MCF 10A (cell line): ENCODE measurements around the gene CACNG5. TPM values are rescaled to one million over a fixed set of nuclear protein-coding genes. Genes with fewer than 3 reads are reported as not detected.

ENCODE experiments used
- BruUV-seq: library from RNA; stranded (reverse); fragments of 400-500 nt; replicated peaks from 2 replicates; lab custom pipeline; 2021; lab: Mats Ljungman, UMichigan
- CTCF ChIA-PET: fragments of 300-600 bp; sonication (Branson Sonifier 250); formaldehyde crosslinking; extraction: SDS; loops from one replicate; lab custom pipeline; 2021; ENCODE audit warnings: antibody characterized with exemption, inconsistent platforms; lab: Yijun Ruan, JAX
- POLR2A ChIA-PET: fragments of 300-600, 350-650 bp; sonication (Branson Sonifier 250); formaldehyde crosslinking; extraction: SDS; loops from one replicate; lab custom pipeline; 2020; ENCODE audit warnings: antibody characterized with exemption, inconsistent platforms; lab: Yijun Ruan, JAX
- DNase-seq: peaks from one replicate; pipeline ENCODE4 v3.0.0-alpha.2; 2018; ENCODE audit not compliant: unreplicated experiment
- H3K27ac Mint-ChIP-seq: one replicate; pipeline ENCODE4 v1.8.0; 2022; ENCODE audit warnings: mild to moderate bottlenecking, low read depth, mixed read lengths; ENCODE audit not compliant: unreplicated experiment
- H3K27me3 Mint-ChIP-seq: one replicate; pipeline ENCODE4 v1.8.0; 2022; ENCODE audit warnings: mixed read lengths; ENCODE audit not compliant: insufficient read depth, unreplicated experiment
- H3K36me3 Mint-ChIP-seq: one replicate; pipeline ENCODE4 v1.8.0; 2022; ENCODE audit warnings: mild to moderate bottlenecking, moderate library complexity, mixed read lengths; ENCODE audit not compliant: insufficient read depth, unreplicated experiment
- H3K4me1 Mint-ChIP-seq: one replicate; pipeline ENCODE4 v1.8.0; 2022; ENCODE audit warnings: mixed read lengths; ENCODE audit not compliant: insufficient read depth, unreplicated experiment
- H3K4me3 Mint-ChIP-seq: one replicate; pipeline ENCODE4 v1.8.0; 2022; ENCODE audit warnings: mild to moderate bottlenecking, moderate library complexity, mixed read lengths; ENCODE audit not compliant: unreplicated experiment
- H3K9me3 Mint-ChIP-seq: one replicate; pipeline ENCODE4 v1.8.0; 2022; ENCODE audit warnings: mixed read lengths; ENCODE audit not compliant: unreplicated experiment
- intact Hi-C: fragments of 100-400 bp; cut with micrococcal nuclease; formaldehyde crosslinking; loops from 2 replicates; pipeline ENCODE4 v1.14.1; 2022
- total RNA-seq: library from RNA; stranded (reverse); gene quantifications from 2 replicates; pipeline ENCODE4 v1.2.3, GENCODE V29; 2022
- TF ChIP-seq, protein P1 (sequence below): fragments of 200-600 bp; IDR thresholded peaks from one replicate; pipeline ENCODE4 v1.8.0; 2022; ENCODE audit warnings: antibody characterized with exemption, mild to moderate bottlenecking; ENCODE audit not compliant: unreplicated experiment

CACNG5 gene
- total RNA-seq, 1 experiment from 2014 or later, result not detected

DNA sequence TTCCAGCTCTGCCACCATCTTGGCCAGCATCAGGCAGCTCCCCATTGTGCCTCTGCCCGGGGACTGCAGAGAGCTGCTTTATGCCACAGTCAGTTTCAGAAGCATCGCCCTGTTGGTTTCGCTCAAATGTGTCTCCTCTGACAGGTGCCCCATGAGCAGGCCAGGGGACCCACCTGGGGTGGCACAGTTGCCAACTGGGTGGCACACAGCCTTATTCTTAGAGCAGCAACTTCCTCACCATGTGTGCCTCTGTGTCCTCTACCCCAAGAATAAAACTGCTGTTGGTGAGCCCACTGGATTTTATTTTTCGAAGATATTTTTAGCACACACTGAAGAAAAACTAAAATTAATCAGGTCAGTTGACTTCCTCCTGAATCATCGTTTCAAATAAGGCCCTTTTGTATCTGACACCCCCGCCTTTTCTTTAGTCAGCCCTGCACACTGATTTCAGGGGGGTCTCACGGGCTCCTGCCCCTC lies 44.9 kb upstream of the CACNG5 start:
- H3K36me3 Mint-ChIP-seq, result peaks cover 19% of the 10 kb centered on the region
- no peak overlapping the region for H3K4me3 Mint-ChIP-seq
- no peaks in the 10 kb centered on the region for H3K4me1 Mint-ChIP-seq
- H3K27ac Mint-ChIP-seq, result no peak overlapping the region
- DNase-seq, result no peak
- H3K27me3 Mint-ChIP-seq, result no peaks in the 10 kb centered on the region
- ChIA-PET CTCF (no interaction called here), POLR2A (no interaction called here)
- no TSS peak for BruUV-seq
- TF ChIP-seq, protein P1, sequence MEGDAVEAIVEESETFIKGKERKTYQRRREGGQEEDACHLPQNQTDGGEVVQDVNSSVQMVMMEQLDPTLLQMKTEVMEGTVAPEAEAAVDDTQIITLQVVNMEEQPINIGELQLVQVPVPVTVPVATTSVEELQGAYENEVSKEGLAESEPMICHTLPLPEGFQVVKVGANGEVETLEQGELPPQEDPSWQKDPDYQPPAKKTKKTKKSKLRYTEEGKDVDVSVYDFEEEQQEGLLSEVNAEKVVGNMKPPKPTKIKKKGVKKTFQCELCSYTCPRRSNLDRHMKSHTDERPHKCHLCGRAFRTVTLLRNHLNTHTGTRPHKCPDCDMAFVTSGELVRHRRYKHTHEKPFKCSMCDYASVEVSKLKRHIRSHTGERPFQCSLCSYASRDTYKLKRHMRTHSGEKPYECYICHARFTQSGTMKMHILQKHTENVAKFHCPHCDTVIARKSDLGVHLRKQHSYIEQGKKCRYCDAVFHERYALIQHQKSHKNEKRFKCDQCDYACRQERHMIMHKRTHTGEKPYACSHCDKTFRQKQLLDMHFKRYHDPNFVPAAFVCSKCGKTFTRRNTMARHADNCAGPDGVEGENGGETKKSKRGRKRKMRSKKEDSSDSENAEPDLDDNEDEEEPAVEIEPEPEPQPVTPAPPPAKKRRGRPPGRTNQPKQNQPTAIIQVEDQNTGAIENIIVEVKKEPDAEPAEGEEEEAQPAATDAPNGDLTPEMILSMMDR, result no peak
- no peaks in the 10 kb centered on the region for H3K9me3 Mint-ChIP-seq
- intact Hi-C loops, result no loop called here

DNA sequence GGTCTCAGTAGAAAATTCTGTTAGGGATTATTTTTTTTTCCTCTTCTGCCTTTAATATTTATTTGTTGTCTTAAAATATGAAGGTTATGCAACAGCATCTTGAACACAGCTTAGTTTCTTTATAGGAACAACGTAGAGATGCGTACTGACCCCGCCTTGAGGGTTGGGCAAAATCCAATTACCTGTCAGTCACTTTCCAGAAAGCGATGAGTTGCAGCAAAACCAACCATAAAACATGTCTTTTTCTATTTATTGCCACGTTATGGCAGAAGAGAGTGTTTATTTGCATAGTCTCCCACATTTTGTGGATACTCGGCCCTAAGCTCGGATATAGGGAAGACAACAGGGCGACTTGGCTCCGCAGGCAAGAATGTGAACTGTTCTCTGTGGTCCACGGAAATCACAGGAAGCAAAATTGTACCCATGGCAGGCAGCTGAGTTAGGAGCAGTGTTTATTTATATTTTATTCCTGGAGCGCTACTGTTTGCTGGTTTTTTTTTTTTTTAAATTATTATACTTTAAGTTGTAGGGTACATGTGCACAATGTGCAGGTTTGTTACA lies 44.3 kb upstream of the CACNG5 start:
- no TSS peak for BruUV-seq
- peaks cover 19% of the 10 kb centered on the region for H3K36me3 Mint-ChIP-seq
- no peak overlapping the region for H3K27ac Mint-ChIP-seq
- TF ChIP-seq, protein P1, result no peak
- no peak for DNase-seq
- ChIA-PET CTCF (no interaction called here), POLR2A (no interaction called here)
- H3K9me3 Mint-ChIP-seq, result no peaks in the 10 kb centered on the region
- no peak overlapping the region for H3K4me3 Mint-ChIP-seq
- intact Hi-C loops, result no loop called here
- H3K27me3 Mint-ChIP-seq, result no peaks in the 10 kb centered on the region
- H3K4me1 Mint-ChIP-seq, result no peaks in the 10 kb centered on the region

DNA sequence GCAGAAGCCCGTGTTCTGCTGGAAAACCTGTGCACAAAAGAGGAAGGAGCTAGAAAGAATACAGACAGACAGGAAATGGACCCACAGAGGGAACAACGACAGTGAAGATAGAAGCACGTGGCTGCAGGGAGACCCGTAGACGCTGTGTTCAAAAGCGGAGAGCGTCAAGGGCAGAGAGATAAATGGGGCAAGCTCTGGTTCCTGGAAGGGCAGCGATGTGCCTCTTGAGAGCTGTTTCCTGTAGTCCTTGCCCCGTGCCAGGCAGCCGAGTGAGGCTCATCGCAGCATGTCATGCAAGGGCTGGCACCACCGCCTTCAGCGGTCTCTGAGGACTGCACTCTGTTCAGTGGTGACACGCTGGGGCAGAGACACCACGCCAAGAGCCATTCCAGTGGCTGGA lies 43.6 kb upstream of the CACNG5 start:
- no peak overlapping the region for H3K27ac Mint-ChIP-seq
- H3K27me3 Mint-ChIP-seq, result no peaks in the 10 kb centered on the region
- ChIA-PET POLR2A (no interaction called here), CTCF (no interaction called here)
- DNase-seq, result no peak
- intact Hi-C loops, result no loop called here
- H3K4me1 Mint-ChIP-seq, result no peaks in the 10 kb centered on the region
- no peaks in the 10 kb centered on the region for H3K9me3 Mint-ChIP-seq
- no TSS peak for BruUV-seq
- H3K36me3 Mint-ChIP-seq, result peaks cover 19% of the 10 kb centered on the region
- TF ChIP-seq, protein P1, result no peak
- H3K4me3 Mint-ChIP-seq, result no peak overlapping the region

DNA sequence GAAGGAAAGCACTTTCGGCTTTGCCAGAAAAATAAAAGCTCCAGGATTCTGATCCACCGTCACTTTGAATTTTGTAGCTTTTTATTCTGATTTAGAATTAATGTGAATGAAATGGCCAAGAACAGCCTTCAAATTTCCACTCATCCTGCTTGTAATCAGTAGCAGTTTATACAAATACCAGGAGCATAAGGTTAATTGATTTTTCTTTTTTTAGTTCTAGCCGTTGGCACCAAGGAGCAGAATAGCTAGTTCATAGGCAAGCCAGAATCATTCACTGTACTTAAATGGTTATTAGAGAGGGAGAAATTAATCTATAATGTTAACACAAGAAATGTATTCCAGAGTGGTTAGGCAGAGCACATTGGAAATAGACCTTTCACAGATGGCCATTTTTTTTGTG lies 41.1 kb upstream of the CACNG5 start:
- peaks cover 12% of the 10 kb centered on the region for H3K36me3 Mint-ChIP-seq
- no peaks in the 10 kb centered on the region for H3K27me3 Mint-ChIP-seq
- H3K27ac Mint-ChIP-seq, result no peak overlapping the region
- POLR2A ChIA-PET, result no interaction called here
- CTCF ChIA-PET, result interaction anchor here (0.6 to 0.9 kb wide), 2 partner anchors 15 to 1562 kb away, joined by 3 to 6 read pairs; no protein-coding TSS in a partner anchor
- TF ChIP-seq, protein P1, result no peak
- DNase-seq, result no peak
- intact Hi-C loops, result no loop called here
- no TSS peak for BruUV-seq
- H3K4me3 Mint-ChIP-seq, result no peak overlapping the region
- no peaks in the 10 kb centered on the region for H3K9me3 Mint-ChIP-seq
- H3K4me1 Mint-ChIP-seq, result no peaks in the 10 kb centered on the region
